ENCODE measurements around the gene PPP1R13L.

DNA sequence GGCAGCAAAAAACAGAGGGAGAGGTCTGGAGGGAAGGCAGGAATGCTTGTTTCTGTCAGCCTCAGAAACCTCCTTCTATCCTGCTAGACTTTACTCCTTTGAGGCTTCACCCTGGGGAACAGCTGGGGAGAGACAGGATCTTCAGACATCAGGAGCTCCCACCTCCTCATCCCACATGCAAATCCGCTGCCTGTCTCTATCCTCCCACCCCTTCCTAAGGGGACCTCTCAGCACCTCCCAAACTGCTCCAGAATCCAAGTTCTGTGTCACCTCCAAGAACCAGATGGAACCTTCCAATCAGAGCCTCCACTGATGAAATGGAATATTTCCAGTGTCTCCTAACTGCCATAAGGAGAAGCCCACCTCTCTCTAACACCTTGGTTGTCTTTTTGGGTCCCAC, 24.8 kb downstream of the PPP1R13L start:
- TF ChIP-seq CTCF (IDR thresholded peaks at IDR 0.05; ENCODE audit: low read depth, low read length, poor library complexity, severe bottlenecking) (no peak), EZH2phosphoT487 (IDR thresholded peaks at IDR 0.05; ENCODE audit: borderline replicate concordance, low read length) (no peak)
